ENCODE measurements around the gene BBOX1. TPM values are rescaled to one million over a fixed set of nuclear protein-coding genes. Genes with fewer than 3 reads are reported as not detected.

BBOX1 gene
- total and polyA plus RNA-seq, 2 donors (not counting 3 experiments of a cell fraction or from before 2014, with no cell fraction given): not detected

DNA sequence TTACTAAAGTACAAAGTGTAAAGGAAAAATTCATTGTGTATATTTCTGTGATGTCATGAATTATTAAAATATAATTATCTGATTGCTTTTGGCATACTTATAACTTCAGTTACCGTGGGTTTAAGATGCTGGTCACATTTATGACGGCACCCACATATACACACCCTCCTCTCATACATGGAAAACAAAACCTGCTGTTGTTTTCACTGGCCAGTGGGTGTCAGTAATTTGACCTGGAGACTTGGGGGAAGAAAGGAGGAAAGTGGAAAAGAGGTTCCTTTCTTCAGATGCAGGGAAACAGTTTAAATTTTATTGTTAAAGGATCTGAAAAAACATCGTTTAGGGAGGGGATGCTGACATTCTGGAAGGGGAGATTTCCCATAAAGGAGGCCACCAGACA lies 742 bp upstream of the BBOX1 start:
- Histone ChIP-seq H3K9me3 (replicated peaks; ENCODE audit: control insufficient read depth, insufficient read depth, low read length) (no peaks in the 10 kb centered on the region), H3K9me1 (replicated peaks; ENCODE audit: control insufficient read depth, extremely low read depth, insufficient read depth, low read length) (no peaks in the 10 kb centered on the region), H3K79me2 (ENCODE audit: control insufficient read depth, insufficient read depth, low read length) (no peaks in the 10 kb centered on the region), H4K20me1 (replicated peaks; ENCODE audit: control insufficient read depth, extremely low read depth, insufficient read depth, low read length) (no peaks in the 10 kb centered on the region), H3K27me3 (ENCODE audit: control insufficient read depth in 2 of 2, insufficient read depth in 2 of 2, low read length in 2 of 2) (no peaks in the 10 kb centered on the region), H3K4me3 (replicated peaks in 1 of 3; ENCODE audit: insufficient read depth in 1 of 3, low read depth in 1 of 3, low read length in 3 of 3) (no peak overlapping the region), H3K36me3 (ENCODE audit: control insufficient read depth in 2 of 2, extremely low read depth in 1 of 2, insufficient read depth in 2 of 2, low read length in 2 of 2) (no peaks in the 10 kb centered on the region), H2AFZ (ENCODE audit: low read depth, low read length) (no peak overlapping the region), H3K27ac (ENCODE audit: insufficient read depth, low read depth, low read length) (no peak overlapping the region), H3K4me2 (ENCODE audit: insufficient read depth, low read length) (no peak overlapping the region), H3K9ac (replicated peaks; ENCODE audit: extremely low read depth, insufficient read depth, low read length) (no peak overlapping the region), H3K4me1 (ENCODE audit: control insufficient read depth, extremely low read depth, insufficient read depth, low read length) (no peaks in the 10 kb centered on the region)
- dilution Hi-C loops (cut with MboI; ENCODE audit: extremely low pct_ligation_motif_present, low sequenced_read_pairs) (no loop called here), intact Hi-C loops (cut with micrococcal nuclease) (no loop called here)
- no TSS peak for BruUV-seq (replicated peaks)
- ChIA-PET POLR2A (no interaction called here), CTCF (no interaction called here)
- FAIRE-seq (no peak), DNase-seq (ENCODE audit: low read depth, low spot score) (no peak)
- TF ChIP-seq POLR2A (IDR thresholded peaks at IDR 0.05; ENCODE audit: low read depth, low read length) (no peak), MYC (IDR thresholded peaks at IDR 0.05; ENCODE audit: low read depth, low read length) (no peak), FOS (IDR thresholded peaks at IDR 0.05; ENCODE audit: borderline replicate concordance, insufficient read depth, low read length) (no peak), EZH2 (IDR thresholded peaks at IDR 0.05; ENCODE audit: borderline replicate concordance, low read depth, low read length, severe bottlenecking) (no peak), JUN (IDR thresholded peaks at IDR 0.05; ENCODE audit: borderline replicate concordance, insufficient read depth, insufficient read length, low read depth) (no peak), POLR2AphosphoS5 (IDR thresholded peaks at IDR 0.05; ENCODE audit: insufficient read depth, low read depth, low read length) (no peak), GATA2 (IDR thresholded peaks at IDR 0.05; ENCODE audit: insufficient read depth, insufficient read length, low read depth, low read length) (no peak)
- TF ChIP-seq, protein P1, sequence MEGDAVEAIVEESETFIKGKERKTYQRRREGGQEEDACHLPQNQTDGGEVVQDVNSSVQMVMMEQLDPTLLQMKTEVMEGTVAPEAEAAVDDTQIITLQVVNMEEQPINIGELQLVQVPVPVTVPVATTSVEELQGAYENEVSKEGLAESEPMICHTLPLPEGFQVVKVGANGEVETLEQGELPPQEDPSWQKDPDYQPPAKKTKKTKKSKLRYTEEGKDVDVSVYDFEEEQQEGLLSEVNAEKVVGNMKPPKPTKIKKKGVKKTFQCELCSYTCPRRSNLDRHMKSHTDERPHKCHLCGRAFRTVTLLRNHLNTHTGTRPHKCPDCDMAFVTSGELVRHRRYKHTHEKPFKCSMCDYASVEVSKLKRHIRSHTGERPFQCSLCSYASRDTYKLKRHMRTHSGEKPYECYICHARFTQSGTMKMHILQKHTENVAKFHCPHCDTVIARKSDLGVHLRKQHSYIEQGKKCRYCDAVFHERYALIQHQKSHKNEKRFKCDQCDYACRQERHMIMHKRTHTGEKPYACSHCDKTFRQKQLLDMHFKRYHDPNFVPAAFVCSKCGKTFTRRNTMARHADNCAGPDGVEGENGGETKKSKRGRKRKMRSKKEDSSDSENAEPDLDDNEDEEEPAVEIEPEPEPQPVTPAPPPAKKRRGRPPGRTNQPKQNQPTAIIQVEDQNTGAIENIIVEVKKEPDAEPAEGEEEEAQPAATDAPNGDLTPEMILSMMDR (IDR thresholded peaks at IDR 0.05; ENCODE audit: extremely low read depth in 1 of 2, insufficient read depth in 1 of 2, low read depth in 1 of 2, low read length in 2 of 2): no peak
- TF ChIP-seq, protein P2, sequence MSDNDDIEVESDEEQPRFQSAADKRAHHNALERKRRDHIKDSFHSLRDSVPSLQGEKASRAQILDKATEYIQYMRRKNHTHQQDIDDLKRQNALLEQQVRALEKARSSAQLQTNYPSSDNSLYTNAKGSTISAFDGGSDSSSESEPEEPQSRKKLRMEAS (IDR thresholded peaks at IDR 0.05; ENCODE audit: insufficient read depth, insufficient read length): no peak
